NT2/D1 (cell line): Measurements from ENCODE around the gene FES.

Experiments
- SUZ12 ChIP-seq: IDR thresholded peaks from 2 replicates; pipeline ENCODE4 v1.6.1; 2011; ENCODE audit not compliant: insufficient read length, insufficient read depth; ENCODE audit errors: extremely low read depth
- YY1 ChIP-seq: IDR thresholded peaks from 2 replicates; pipeline ENCODE4 v1.6.1; 2011; ENCODE audit not compliant: insufficient read length, insufficient read depth
- ZNF274 ChIP-seq: IDR thresholded peaks from 2 replicates; pipeline ENCODE4 v1.6.1; 2011; ENCODE audit warnings: mild to moderate bottlenecking, low read depth, low read length

DNA sequence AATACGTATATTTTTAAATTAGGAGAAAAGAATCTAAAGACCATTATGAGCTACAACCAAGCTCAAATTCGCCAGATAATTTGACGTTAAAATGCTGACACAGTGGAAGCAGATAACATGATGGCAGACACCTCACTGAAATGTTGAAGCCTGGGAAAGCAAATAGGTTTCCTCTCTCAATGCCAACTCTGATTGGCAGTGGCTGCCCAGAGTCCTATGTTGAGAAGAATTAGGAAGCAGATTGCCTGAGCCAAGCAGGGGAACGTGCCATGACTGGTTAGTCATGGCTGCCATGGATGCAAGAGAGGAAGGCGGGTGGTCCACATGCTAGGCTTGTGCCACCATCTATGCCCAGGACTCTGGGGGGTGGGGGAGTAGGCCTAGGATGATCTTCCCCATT lies 54.0 kb downstream of the FES start:
- TF ChIP-seq ZNF274 (no peak), SUZ12 (no peak), YY1 (no peak)
